Tibial artery (tissue), 4 donors: ENCODE measurements around the gene PSMD4.

Source experiments
- DNase-seq, 2 donors: peaks; one replicate each; pipeline ENCODE4 v3.0.0-alpha.2; 2019
- H3K27ac ChIP-seq, 2 donors: fragments of 200-600 bp; sonication (generic) in 1 of 2; 1 replicate in 1 of 2; 2 replicates in 1 of 2; pipeline ENCODE4 v1.5.1; 2018 to 2019; ENCODE audit warnings: mild to moderate bottlenecking in 1 of 2
- H3K27me3 ChIP-seq, 2 donors: fragments of 200-600 bp; sonication (generic) in 1 of 2; one replicate each; pipeline versions ENCODE4 v1.5.1 to v1.6.0; 2016 to 2019
- H3K36me3 ChIP-seq, 3 donors: fragments of 200-600 bp; sonication (generic) in 2 of 3; one replicate each; pipeline ENCODE4 v1.5.1; 2016 to 2019; ENCODE audit warnings: mild to moderate bottlenecking in 2 of 3
- H3K4me1 ChIP-seq, 4 donors: fragments of 200-600 bp; sonication (generic) in 2 of 4; 1 replicate in 3 of 4; 2 replicates in 1 of 4; pipeline ENCODE4 v1.5.1; 2016 to 2019
- H3K4me3 ChIP-seq, 2 donors: fragments of 200-600 bp; sonication (generic) in 1 of 2; 1 replicate in 1 of 2; 2 replicates in 1 of 2; pipeline ENCODE4 v1.5.1; 2018 to 2019; ENCODE audit warnings: mild to moderate bottlenecking in 2 of 2
- H3K9me3 ChIP-seq, 3 donors: fragments of 200-600 bp; sonication (generic) in 1 of 3; one replicate each; pipeline ENCODE4 v1.5.1; 2016 to 2019
- CTCF ChIP-seq, 2 experiments: fragments of 200-600 bp in 1 of 2; fragments of 450-650 bp in 1 of 2; IDR thresholded peaks; one replicate each; pipeline ENCODE4 v1.5.1; 2017 to 2019; ENCODE audit warnings: antibody characterized with exemption in 2 of 2, mild to moderate bottlenecking in 1 of 2, moderate library complexity in 1 of 2
- intact Hi-C: fragments of 100-400 bp; cut with DNase I; formaldehyde crosslinking; loops from one replicate; pipeline ENCODE4 v1.15.0; 2023; ENCODE audit warnings: low total_unique reads

The PSMD4 gene

GRCh38 chr1:151293093-151293492 is 38.6 kb downstream of the PSMD4 start:
- intact Hi-C loops: no loop called here
- no peak for TF ChIP-seq CTCF (IDR thresholded peaks at IDR 0.05)
- H3K36me3 ChIP-seq: peaks cover 94 to 100% (median 95%) of the 10 kb centered on the region in 3 donors
- H3K27ac ChIP-seq: no peak overlapping the region
- DNase-seq: no peak
- no peak overlapping the region for H3K4me3 ChIP-seq
- no peaks in the 10 kb centered on the region for H3K27me3 ChIP-seq
- H3K9me3 ChIP-seq: no peaks in the 10 kb centered on the region
- peaks cover 0 to 13% (median 0%) of the 10 kb centered on the region in 4 donors for H3K4me1 ChIP-seq

- no peaks in the 10 kb centered on the region for H3K9me3 ChIP-seq
- intact Hi-C loops: no loop called here
Observed at GRCh38 chr1:151294742-151295462, 40.4 kb downstream of the PSMD4 start.

GRCh38 chr1:151309811-151310323 is 55.3 kb downstream of the PSMD4 start:
- TF ChIP-seq CTCF (IDR thresholded peaks at IDR 0.05): no peak
- Histone ChIP-seq H3K4me3 (no peak overlapping the region), H3K27ac (peak overlapping the region; percentile 32 to 78), H3K9me3 (no peaks in the 10 kb centered on the region), H3K4me1 (peaks cover 0 to 46% (median 33%) of the 10 kb centered on the region in 4 donors), H3K27me3 (no peaks in the 10 kb centered on the region), H3K36me3 (peaks cover 40 to 91% (median 57%) of the 10 kb centered on the region in 3 donors)
- intact Hi-C loops: loop anchor here (10.0 kb wide), 1 partner anchor 85 kb away; the partner anchor contains the start of gene PSMB4
- no peak for DNase-seq

More at GRCh38 chr1:151294742-151295462, 40.4 kb downstream of the PSMD4 start:
- peaks cover 94 to 100% (median 95%) of the 10 kb centered on the region in 3 donors for H3K36me3 ChIP-seq
- H3K27me3 ChIP-seq: no peaks in the 10 kb centered on the region
- H3K4me3 ChIP-seq: no peak overlapping the region
- H3K27ac ChIP-seq: no peak overlapping the region
- TF ChIP-seq CTCF (IDR thresholded peaks at IDR 0.05): no peak
- peaks cover 0 to under 1% (median 0%) of the 10 kb centered on the region in 4 donors for H3K4me1 ChIP-seq
- no peak for DNase-seq

GRCh38 chr1:151311011-151311410 is 56.5 kb downstream of the PSMD4 start:
- H3K27me3 ChIP-seq: no peaks in the 10 kb centered on the region
- H3K4me3 ChIP-seq: no peak overlapping the region
- peaks cover 0 to 48% (median 37%) of the 10 kb centered on the region in 4 donors for H3K4me1 ChIP-seq
- peaks cover 34 to 90% (median 57%) of the 10 kb centered on the region in 3 donors for H3K36me3 ChIP-seq
- no peak for TF ChIP-seq CTCF (IDR thresholded peaks at IDR 0.05)
- peak overlapping the region; percentile 70 to 78 for H3K27ac ChIP-seq
- intact Hi-C loops: no loop called here
- H3K9me3 ChIP-seq: no peaks in the 10 kb centered on the region
- no peak for DNase-seq

- H3K4me3 ChIP-seq: no peak overlapping the region
- TF ChIP-seq CTCF (IDR thresholded peaks at IDR 0.05): no peak
- H3K4me1 ChIP-seq: peaks cover 0 to 48% (median 37%) of the 10 kb centered on the region in 4 donors
- DNase-seq: peak; percentile 91
- intact Hi-C loops: no loop called here
- peaks cover 26 to 90% (median 54%) of the 10 kb centered on the region in 3 donors for H3K36me3 ChIP-seq
- no peaks in the 10 kb centered on the region for H3K27me3 ChIP-seq
- H3K9me3 ChIP-seq: no peaks in the 10 kb centered on the region
- H3K27ac ChIP-seq: peak overlapping the region; percentile 70 to 78
Observed at GRCh38 chr1:151311589-151312331, 57.2 kb downstream of the PSMD4 start.
